Neural cell (in vitro differentiated cells): ENCODE data around the gene MRPL14. TPM values are rescaled to one million over a fixed set of nuclear protein-coding genes. Genes with fewer than 3 reads are reported as not detected.

Source experiments
- H2AFZ ChIP-seq: fragments of 200-600, 300-800 bp; sonication (generic), shearing (Covaris generic); 2 replicates; pipeline ENCODE4 v1.6.0; 2014; ENCODE audit warnings: low read depth, mild to moderate bottlenecking, antibody characterized with exemption, low read length, moderate library complexity
- H3F3A ChIP-seq: fragments of 200-600 bp; shearing (Covaris generic); 2 replicates; pipeline ENCODE4 v1.6.1; 2016; ENCODE audit warnings: mild to moderate bottlenecking, moderate library complexity, mixed read lengths, antibody characterized with exemption, low read length; ENCODE audit not compliant: insufficient read depth, poor library complexity, severe bottlenecking
- H3K27ac ChIP-seq: fragments of 200-600, 300-800 bp; sonication (generic), shearing (Covaris generic); 2 replicates; pipeline ENCODE4 v1.5.1; 2014; ENCODE audit warnings: mild to moderate bottlenecking, low read length, moderate library complexity
- H3K27me3 ChIP-seq: fragments of 300-800, 200-600 bp; sonication (generic), shearing (Covaris generic); 2 replicates; pipeline ENCODE4 v1.6.0; 2014; ENCODE audit warnings: mild to moderate bottlenecking, low read depth, low read length, moderate library complexity; ENCODE audit not compliant: insufficient read depth
- H3K36me3 ChIP-seq: fragments of 300-800, 200-600 bp; sonication (generic), shearing (Covaris generic); 2 replicates; pipeline ENCODE4 v1.5.1; 2014; ENCODE audit warnings: mild to moderate bottlenecking, antibody characterized with exemption, low read length, moderate library complexity; ENCODE audit not compliant: insufficient read depth
- H3K4me2 ChIP-seq: fragments of 300-800, 200-600 bp; sonication (generic), shearing (Covaris generic); 2 replicates; pipeline ENCODE4 v1.6.0; 2014; ENCODE audit warnings: mild to moderate bottlenecking, low read length
- H3K4me3 ChIP-seq: fragments of 300-800, 200-600 bp; sonication (generic), shearing (Covaris generic); 2 replicates; pipeline ENCODE4 v1.5.1; 2014; ENCODE audit warnings: mild to moderate bottlenecking, low read length, moderate library complexity
- H3K79me2 ChIP-seq: fragments of 200-600 bp; shearing (Covaris generic); replicated peaks from 2 replicates; pipeline ENCODE4 v1.6.0; 2014; ENCODE audit warnings: mild to moderate bottlenecking, low read length, moderate library complexity; ENCODE audit not compliant: insufficient read depth
- H3K9ac ChIP-seq: fragments of 300-800, 200-600 bp; sonication (generic), shearing (Covaris generic); 2 replicates; pipeline ENCODE4 v1.6.1; 2016; ENCODE audit warnings: mild to moderate bottlenecking, low read length, mixed read lengths
- H3K9me2 ChIP-seq: fragments of 200-600 bp; shearing (Covaris generic); 2 replicates; pipeline ENCODE4 v1.6.1; 2016; ENCODE audit warnings: mild to moderate bottlenecking, low read length, mixed read lengths; ENCODE audit not compliant: insufficient read depth
- H3K9me3 ChIP-seq: fragments of 200-600, 300-800 bp; sonication (generic), shearing (Covaris generic); 2 replicates; pipeline ENCODE4 v1.6.1; 2016; ENCODE audit warnings: mild to moderate bottlenecking, mixed run types, low read length, moderate library complexity, mixed read lengths
- H4K20me1 ChIP-seq: fragments of 200-600 bp; shearing (Covaris generic); 2 replicates; pipeline ENCODE4 v1.6.1; 2016; ENCODE audit warnings: mild to moderate bottlenecking, mixed run types; ENCODE audit not compliant: insufficient read depth
- EP300 ChIP-seq: fragments of 450-650 bp; conservative IDR thresholded peaks from 2 replicates; pipeline ENCODE4 v1.6.1; 2014; ENCODE audit warnings: antibody characterized with exemption, mild to moderate bottlenecking, moderate library complexity; ENCODE audit not compliant: poor library complexity, severe bottlenecking
- EZH2 ChIP-seq: fragments of 200-600, 300-800 bp; shearing (Covaris generic), sonication (generic); IDR thresholded peaks from 2 replicates; pipeline ENCODE4 v1.6.1; 2014; ENCODE audit warnings: antibody characterized with exemption, low read length, borderline replicate concordance, mild to moderate bottlenecking; ENCODE audit not compliant: insufficient read depth, poor library complexity, severe bottlenecking
- MXI1 ChIP-seq: fragments of 450-650 bp; conservative IDR thresholded peaks from 2 replicates; pipeline ENCODE4 v1.6.1; 2014; ENCODE audit warnings: antibody characterized with exemption, mild to moderate bottlenecking; ENCODE audit not compliant: poor library complexity, severe bottlenecking
- POLR2AphosphoS5 ChIP-seq: IDR thresholded peaks from 2 replicates; pipeline ENCODE4 v1.6.1; 2012
- RAD21 ChIP-seq: fragments of 450-650 bp; conservative IDR thresholded peaks from 2 replicates; pipeline ENCODE4 v1.6.1; 2014; ENCODE audit warnings: antibody characterized with exemption, mild to moderate bottlenecking, moderate library complexity
- SMC3 ChIP-seq: fragments of 450-650 bp; conservative IDR thresholded peaks from 2 replicates; pipeline ENCODE4 v1.6.1; 2014; ENCODE audit warnings: antibody characterized with exemption, mild to moderate bottlenecking, moderate library complexity; ENCODE audit not compliant: poor library complexity
- TAF1 ChIP-seq: IDR thresholded peaks from 2 replicates; pipeline ENCODE4 v1.6.1; 2012; ENCODE audit warnings: low read depth
- polyA plus RNA-seq: library from polyadenylated mRNA; depleted of rRNA; stranded (reverse); fragments of >200 nt; gene quantifications from 2 replicates; pipeline ENCODE4 v1.2.3, GENCODE V29; 2014
- TF ChIP-seq, protein P1 (sequence below): IDR thresholded peaks from 2 replicates; pipeline ENCODE4 v1.6.1; 2012; ENCODE audit warnings: borderline replicate concordance
- TF ChIP-seq, protein P2 (sequence below): fragments of 450-650 bp; IDR thresholded peaks from 2 replicates; pipeline ENCODE4 v1.5.1; 2014; ENCODE audit warnings: antibody characterized with exemption, mild to moderate bottlenecking, moderate library complexity; ENCODE audit not compliant: poor library complexity, severe bottlenecking

MRPL14 gene
- polyA plus RNA-seq, 1 donor from 2014 or later, result 66.4 TPM

DNA sequence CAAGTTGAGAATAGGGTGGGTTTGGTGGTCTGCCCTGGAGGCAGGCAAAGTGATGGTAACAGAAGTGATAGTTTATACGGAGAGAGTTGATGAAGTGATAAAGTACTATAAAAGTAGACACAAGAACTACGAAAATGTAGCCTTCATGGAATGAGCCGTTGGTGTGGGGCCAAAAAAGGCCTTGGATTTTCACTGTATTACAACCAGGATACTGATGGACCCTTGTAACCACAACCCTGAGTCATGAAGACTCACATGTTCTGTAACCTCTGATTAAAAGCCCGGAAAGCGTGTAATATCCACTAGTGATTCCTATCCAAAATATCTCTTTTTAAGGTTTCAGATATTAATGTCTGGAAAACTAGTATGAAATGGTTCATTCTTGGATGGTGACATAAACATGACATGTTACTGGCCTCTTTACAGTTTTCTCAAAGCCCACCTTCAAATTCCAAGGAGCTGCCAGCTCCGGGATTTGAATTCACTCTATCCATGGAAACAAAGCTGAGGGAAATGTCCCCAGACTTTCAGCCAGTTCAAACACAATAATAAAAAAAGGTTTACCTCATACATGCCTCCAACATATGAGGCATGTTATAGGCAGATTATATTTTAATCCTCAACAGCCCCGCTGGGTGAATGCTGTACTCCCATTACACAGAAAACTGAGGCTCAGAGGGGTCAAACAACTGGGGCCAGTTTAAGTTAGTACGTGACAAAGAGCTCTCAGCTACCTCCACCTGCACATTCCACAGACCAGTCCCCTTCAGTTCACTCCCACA lies 55.4 kb downstream of the MRPL14 start:
- Histone ChIP-seq H2AFZ (no peak overlapping the region), H3F3A (no peaks in the 10 kb centered on the region), H3K9me3 (no peaks in the 10 kb centered on the region), H3K4me2 (no peak overlapping the region), H3K9ac (no peak overlapping the region), H3K4me3 (no peak overlapping the region), H3K9me2 (no peaks in the 10 kb centered on the region), H3K27me3 (peaks cover 3% of the 10 kb centered on the region), H3K79me2 (no peaks in the 10 kb centered on the region), H4K20me1 (no peaks in the 10 kb centered on the region), H3K36me3 (no peaks in the 10 kb centered on the region), H3K27ac (no peak overlapping the region)
- TF ChIP-seq MXI1 (no peak), SMC3 (no peak), RAD21 (no peak), POLR2AphosphoS5 (no peak), EZH2 (no peak), TAF1 (no peak), EP300 (no peak)
- TF ChIP-seq, protein P1, sequence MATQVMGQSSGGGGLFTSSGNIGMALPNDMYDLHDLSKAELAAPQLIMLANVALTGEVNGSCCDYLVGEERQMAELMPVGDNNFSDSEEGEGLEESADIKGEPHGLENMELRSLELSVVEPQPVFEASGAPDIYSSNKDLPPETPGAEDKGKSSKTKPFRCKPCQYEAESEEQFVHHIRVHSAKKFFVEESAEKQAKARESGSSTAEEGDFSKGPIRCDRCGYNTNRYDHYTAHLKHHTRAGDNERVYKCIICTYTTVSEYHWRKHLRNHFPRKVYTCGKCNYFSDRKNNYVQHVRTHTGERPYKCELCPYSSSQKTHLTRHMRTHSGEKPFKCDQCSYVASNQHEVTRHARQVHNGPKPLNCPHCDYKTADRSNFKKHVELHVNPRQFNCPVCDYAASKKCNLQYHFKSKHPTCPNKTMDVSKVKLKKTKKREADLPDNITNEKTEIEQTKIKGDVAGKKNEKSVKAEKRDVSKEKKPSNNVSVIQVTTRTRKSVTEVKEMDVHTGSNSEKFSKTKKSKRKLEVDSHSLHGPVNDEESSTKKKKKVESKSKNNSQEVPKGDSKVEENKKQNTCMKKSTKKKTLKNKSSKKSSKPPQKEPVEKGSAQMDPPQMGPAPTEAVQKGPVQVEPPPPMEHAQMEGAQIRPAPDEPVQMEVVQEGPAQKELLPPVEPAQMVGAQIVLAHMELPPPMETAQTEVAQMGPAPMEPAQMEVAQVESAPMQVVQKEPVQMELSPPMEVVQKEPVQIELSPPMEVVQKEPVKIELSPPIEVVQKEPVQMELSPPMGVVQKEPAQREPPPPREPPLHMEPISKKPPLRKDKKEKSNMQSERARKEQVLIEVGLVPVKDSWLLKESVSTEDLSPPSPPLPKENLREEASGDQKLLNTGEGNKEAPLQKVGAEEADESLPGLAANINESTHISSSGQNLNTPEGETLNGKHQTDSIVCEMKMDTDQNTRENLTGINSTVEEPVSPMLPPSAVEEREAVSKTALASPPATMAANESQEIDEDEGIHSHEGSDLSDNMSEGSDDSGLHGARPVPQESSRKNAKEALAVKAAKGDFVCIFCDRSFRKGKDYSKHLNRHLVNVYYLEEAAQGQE, result no peak
- TF ChIP-seq, protein P2, sequence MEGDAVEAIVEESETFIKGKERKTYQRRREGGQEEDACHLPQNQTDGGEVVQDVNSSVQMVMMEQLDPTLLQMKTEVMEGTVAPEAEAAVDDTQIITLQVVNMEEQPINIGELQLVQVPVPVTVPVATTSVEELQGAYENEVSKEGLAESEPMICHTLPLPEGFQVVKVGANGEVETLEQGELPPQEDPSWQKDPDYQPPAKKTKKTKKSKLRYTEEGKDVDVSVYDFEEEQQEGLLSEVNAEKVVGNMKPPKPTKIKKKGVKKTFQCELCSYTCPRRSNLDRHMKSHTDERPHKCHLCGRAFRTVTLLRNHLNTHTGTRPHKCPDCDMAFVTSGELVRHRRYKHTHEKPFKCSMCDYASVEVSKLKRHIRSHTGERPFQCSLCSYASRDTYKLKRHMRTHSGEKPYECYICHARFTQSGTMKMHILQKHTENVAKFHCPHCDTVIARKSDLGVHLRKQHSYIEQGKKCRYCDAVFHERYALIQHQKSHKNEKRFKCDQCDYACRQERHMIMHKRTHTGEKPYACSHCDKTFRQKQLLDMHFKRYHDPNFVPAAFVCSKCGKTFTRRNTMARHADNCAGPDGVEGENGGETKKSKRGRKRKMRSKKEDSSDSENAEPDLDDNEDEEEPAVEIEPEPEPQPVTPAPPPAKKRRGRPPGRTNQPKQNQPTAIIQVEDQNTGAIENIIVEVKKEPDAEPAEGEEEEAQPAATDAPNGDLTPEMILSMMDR, result no peak

DNA sequence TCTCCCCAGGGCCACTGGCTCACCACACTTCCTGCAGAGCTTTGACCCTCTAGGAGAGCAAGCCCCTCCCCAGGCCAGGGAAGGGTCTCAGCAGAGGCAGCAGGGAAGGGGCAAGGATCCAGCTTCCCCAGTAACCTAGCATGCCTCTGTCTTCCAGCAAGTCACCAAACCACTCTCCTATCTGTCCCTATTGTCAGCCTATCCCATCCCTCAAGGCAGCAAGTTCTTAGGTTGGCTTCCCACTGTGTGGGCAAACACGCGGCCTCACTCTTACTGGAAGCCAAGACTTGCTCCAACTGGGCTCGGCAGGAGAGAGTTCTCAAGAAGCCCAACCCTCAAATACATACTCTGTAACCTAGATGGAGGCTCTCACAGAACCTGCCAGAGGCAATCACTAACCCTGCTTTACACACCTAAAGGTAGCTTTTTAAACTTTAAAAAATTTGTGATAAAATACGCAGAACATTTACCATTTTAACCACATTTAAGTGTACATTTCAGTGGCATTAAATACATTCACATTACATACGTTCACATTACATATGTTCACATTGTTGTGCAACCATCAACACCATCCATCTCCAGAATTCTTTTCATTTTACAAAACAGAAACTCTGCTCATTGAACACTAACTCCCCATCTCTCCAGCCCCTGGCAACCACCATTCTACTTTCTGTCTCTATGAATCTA lies 58.5 kb downstream of the MRPL14 start:
- Histone ChIP-seq H3K27ac (no peak overlapping the region), H3K4me3 (no peak overlapping the region), H3K4me2 (no peak overlapping the region), H3K9me2 (no peaks in the 10 kb centered on the region), H3F3A (no peaks in the 10 kb centered on the region), H3K27me3 (no peaks in the 10 kb centered on the region), H3K9me3 (no peaks in the 10 kb centered on the region), H4K20me1 (no peaks in the 10 kb centered on the region), H3K79me2 (no peaks in the 10 kb centered on the region), H2AFZ (no peak overlapping the region), H3K9ac (no peak overlapping the region), H3K36me3 (no peaks in the 10 kb centered on the region)
- TF ChIP-seq, protein P2, result no peak
- TF ChIP-seq MXI1, result no peak
- TF ChIP-seq SMC3, result no peak
- TF ChIP-seq, protein P1, result no peak
- TF ChIP-seq TAF1, result no peak
- no peak for TF ChIP-seq POLR2AphosphoS5
- TF ChIP-seq RAD21, result no peak
- TF ChIP-seq EP300, result no peak
- no peak for TF ChIP-seq EZH2
